Esophagus (tissue), 2 donors: ENCODE results near the gene CCNF. TPM values are rescaled to one million over a fixed set of nuclear protein-coding genes. Genes with fewer than 3 reads are reported as not detected.

Source experiments
- H3K27ac ChIP-seq, 2 donors: one replicate each; pipeline ENCODE4 v1.5.1; 2013; ENCODE audit warnings: low read depth in 2 of 2, mild to moderate bottlenecking in 2 of 2, inconsistent platforms in 1 of 2, low read length in 1 of 2, moderate library complexity in 1 of 2
- H3K27me3 ChIP-seq, 2 donors: one replicate each; pipeline ENCODE4 v1.6.1; 2013; ENCODE audit warnings: low read length in 2 of 2, control low read depth in 1 of 2, mild to moderate bottlenecking in 1 of 2; ENCODE audit not compliant: insufficient read depth in 2 of 2, control insufficient read depth in 1 of 2
- H3K36me3 ChIP-seq, 2 donors: one replicate each; pipeline ENCODE4 v1.6.1; 2013; ENCODE audit warnings: low read length in 1 of 2; ENCODE audit not compliant: control insufficient read depth in 2 of 2, insufficient read depth in 2 of 2
- H3K4me1 ChIP-seq, 2 donors: one replicate each; pipeline ENCODE4 v1.6.1; 2013; ENCODE audit warnings: low read length in 1 of 2; ENCODE audit not compliant: control insufficient read depth in 2 of 2, insufficient read depth in 2 of 2
- H3K4me3 ChIP-seq, 2 donors: one replicate each; pipeline ENCODE4 v1.5.1; 2013; ENCODE audit warnings: low read length in 2 of 2, mild to moderate bottlenecking in 2 of 2, low read depth in 1 of 2, moderate library complexity in 1 of 2
- H3K9me3 ChIP-seq, 2 donors: one replicate each; pipeline ENCODE4 v1.6.1; 2013; ENCODE audit warnings: mild to moderate bottlenecking in 2 of 2, low read depth in 1 of 2, low read length in 1 of 2, moderate library complexity in 1 of 2; ENCODE audit not compliant: control insufficient read depth in 2 of 2, insufficient read depth in 1 of 2
- WGBS, 2 donors: extraction: QIAGEN DNeasy Blood & Tissue Kit; methylation state at CpG; one replicate each; pipeline ENCODE4 v1.1.7; 2013; 5-methylcytosine and 5-hydroxymethylcytosine counted together
- polyA plus RNA-seq, 2 donors: library from polyadenylated mRNA; stranded (reverse); fragments of 200-250 nt; gene quantifications; one replicate each; pipeline ENCODE4 v1.2.3, GENCODE V29; 2013
- donor health status: healthy with polysubstance abuse.
- donor health status: Bipolar disorder and iron deficiency.

CCNF gene
- polyA plus RNA-seq, 2 donors, result 4.2 to 4.6 TPM

DNA sequence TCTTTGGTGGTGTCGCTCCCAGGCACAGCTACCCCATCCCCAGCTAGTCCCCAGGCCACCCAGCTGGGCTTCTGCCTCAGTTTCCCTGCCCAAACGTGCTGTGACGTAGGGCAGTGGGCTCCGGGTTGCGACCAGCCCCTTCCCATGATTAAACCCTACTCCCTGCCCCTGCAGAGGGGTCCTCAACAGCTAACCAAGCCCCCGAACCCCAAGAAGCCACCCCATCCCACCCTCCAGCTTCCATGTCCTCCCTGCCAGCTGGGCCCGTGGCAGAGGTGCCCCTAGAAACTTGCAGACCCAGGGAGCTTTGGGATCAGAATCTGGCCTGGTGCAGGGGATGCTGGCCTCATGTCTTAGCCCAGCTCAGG lies 41.0 kb downstream of the CCNF start:
- Histone ChIP-seq H3K4me1 (peaks cover 10 to 30% of the 10 kb centered on the region in 2 donors), H3K27ac (no peak overlapping the region), H3K4me3 (no peak overlapping the region), H3K36me3 (no peaks in the 10 kb centered on the region), H3K27me3 (peaks cover 0 to 4% of the 10 kb centered on the region in 2 donors), H3K9me3 (no peaks in the 10 kb centered on the region)
- WGBS, 2 donors, result 83 to 86% methylated on average over 7 of the region's 7 CpGs

GRCh38 chr16:2470603-2471015 lies 41.4 kb downstream of the CCNF start:
- Histone ChIP-seq H3K27me3 (peaks cover 0 to 4% of the 10 kb centered on the region in 2 donors), H3K27ac (no peak overlapping the region), H3K4me3 (no peak overlapping the region), H3K9me3 (no peaks in the 10 kb centered on the region), H3K4me1 (peaks cover 12 to 31% of the 10 kb centered on the region in 2 donors), H3K36me3 (no peaks in the 10 kb centered on the region)
- 25 to 28% methylated on average over 9 of the region's 9 CpGs for WGBS, 2 donors

- peaks cover 14 to 36% of the 10 kb centered on the region in 2 donors for H3K4me1 ChIP-seq
- H3K27ac ChIP-seq, result no peak within 1 kb of the TSS
- WGBS, 2 donors, result 1% methylated on average over 36 to 59 of the region's 59 CpGs
- H3K4me3 ChIP-seq, result peak within 1 kb of the TSS in 1 of 2 donors; percentile 2
- no peaks in the 10 kb centered on the region for H3K36me3 ChIP-seq
- peaks cover 0 to 4% of the 10 kb centered on the region in 2 donors for H3K27me3 ChIP-seq
- H3K9me3 ChIP-seq, result no peaks in the 10 kb centered on the region
Measured at GRCh38 chr16:2471016-2471652, 41.9 kb downstream of the CCNF start, which contains the start of gene NTN3. Gene NTN3, plus strand, starts transcription at chr16:2471297. Its CDS starts 405 bp downstream, at chr16:2471702.

GRCh38 chr16:2471653-2472487 lies 42.6 kb downstream of the CCNF start:
- H3K27me3 ChIP-seq, result peaks cover 0 to 4% of the 10 kb centered on the region in 2 donors
- H3K4me3 ChIP-seq, result peak overlapping the region in 1 of 2 donors; percentile 2
- H3K27ac ChIP-seq, result no peak overlapping the region
- WGBS, 2 donors, result 36 to 38% methylated on average over 46 to 61 of the region's 61 CpGs
- H3K9me3 ChIP-seq, result no peaks in the 10 kb centered on the region
- peaks cover 14 to 36% of the 10 kb centered on the region in 2 donors for H3K4me1 ChIP-seq
- no peaks in the 10 kb centered on the region for H3K36me3 ChIP-seq

- no peak overlapping the region for H3K27ac ChIP-seq
- H3K36me3 ChIP-seq, result no peaks in the 10 kb centered on the region
- no peak overlapping the region for H3K4me3 ChIP-seq
- peaks cover 14 to 33% of the 10 kb centered on the region in 2 donors for H3K4me1 ChIP-seq
- H3K9me3 ChIP-seq, result no peaks in the 10 kb centered on the region
- H3K27me3 ChIP-seq, result peaks cover 0 to 4% of the 10 kb centered on the region in 2 donors
- 91 to 95% methylated on average over 26 to 27 of the region's 27 CpGs for WGBS, 2 donors
Measured at GRCh38 chr16:2472488-2472864, 43.2 kb downstream of the CCNF start.

GRCh38 chr16:2472885-2473445 lies 43.7 kb downstream of the CCNF start:
- Histone ChIP-seq H3K4me3 (no peak overlapping the region), H3K27me3 (peaks cover 0 to 4% of the 10 kb centered on the region in 2 donors), H3K4me1 (peaks cover 14 to 29% of the 10 kb centered on the region in 2 donors), H3K27ac (no peak overlapping the region), H3K9me3 (no peaks in the 10 kb centered on the region), H3K36me3 (no peaks in the 10 kb centered on the region)
- 72 to 88% methylated on average over 14 of the region's 14 CpGs for WGBS, 2 donors

GRCh38 chr16:2473446-2473926 lies 44.2 kb downstream of the CCNF start:
- 4 to 6% methylated on average over 30 to 49 of the region's 49 CpGs for WGBS, 2 donors
- no peak overlapping the region for H3K27ac ChIP-seq
- peaks cover 0 to 4% of the 10 kb centered on the region in 2 donors for H3K27me3 ChIP-seq
- no peaks in the 10 kb centered on the region for H3K36me3 ChIP-seq
- H3K9me3 ChIP-seq, result no peaks in the 10 kb centered on the region
- peaks cover 11 to 25% of the 10 kb centered on the region in 2 donors for H3K4me1 ChIP-seq
- H3K4me3 ChIP-seq, result peak overlapping the region; percentile 15 to 69

DNA sequence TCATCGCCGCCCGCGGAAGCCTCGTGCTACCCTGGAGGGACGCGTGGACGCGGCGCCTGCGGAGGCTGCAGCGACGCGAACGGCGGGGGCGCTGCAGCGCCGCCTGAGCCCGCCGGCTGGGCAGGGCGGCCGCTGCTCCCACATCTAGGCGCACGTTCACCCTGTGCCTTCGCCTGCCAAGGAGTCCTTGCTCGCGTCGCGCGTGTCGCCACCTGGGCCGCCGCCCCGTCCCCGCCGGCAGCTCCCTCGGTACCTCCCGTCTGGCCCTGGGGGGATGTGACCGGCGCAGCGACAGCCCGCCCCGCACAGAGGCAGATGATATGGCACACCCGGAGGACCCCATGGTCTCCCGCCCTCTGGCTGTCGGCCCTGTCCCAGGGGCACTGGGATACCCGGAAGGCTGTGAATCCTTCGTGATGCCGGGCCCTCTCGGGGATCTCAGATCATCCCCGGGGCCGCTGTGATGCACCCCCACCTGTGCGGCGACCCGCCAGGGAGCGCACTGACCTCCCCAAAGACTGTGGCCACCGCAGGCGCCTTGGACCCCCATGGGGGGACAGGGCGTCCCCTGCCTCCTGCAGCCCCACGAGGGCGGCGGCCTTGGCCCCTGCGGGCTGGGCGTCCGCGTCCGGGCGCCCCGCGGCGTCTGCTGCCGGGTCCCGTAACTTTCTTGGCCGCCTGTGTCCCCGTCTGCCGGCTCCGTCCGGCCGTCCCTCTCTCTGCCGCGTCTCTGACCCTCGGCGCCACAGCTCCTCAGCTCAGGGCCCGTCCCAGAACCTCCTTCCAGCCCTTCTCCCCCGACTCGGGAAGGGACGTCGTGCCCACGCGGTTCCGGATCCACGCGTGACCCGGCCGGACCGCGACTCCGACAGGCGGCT lies 45.0 kb downstream of the CCNF start:
- H3K9me3 ChIP-seq, result no peaks in the 10 kb centered on the region
- no peaks in the 10 kb centered on the region for H3K36me3 ChIP-seq
- peak overlapping the region; percentile 46 to 69 for H3K4me3 ChIP-seq
- H3K4me1 ChIP-seq, result peaks cover 8 to 25% of the 10 kb centered on the region in 2 donors
- WGBS, 2 donors, result 0% methylated on average over 70 to 100 of the region's 100 CpGs
- H3K27ac ChIP-seq, result peak overlapping the region; percentile 36 to 74
- peaks cover 0 to 4% of the 10 kb centered on the region in 2 donors for H3K27me3 ChIP-seq
